ENCODE measurements around the gene KLK5.
A peak's percentile ranks its signal among the peaks of the same experiment; 100 is the strongest.

KLK5 gene

DNA sequence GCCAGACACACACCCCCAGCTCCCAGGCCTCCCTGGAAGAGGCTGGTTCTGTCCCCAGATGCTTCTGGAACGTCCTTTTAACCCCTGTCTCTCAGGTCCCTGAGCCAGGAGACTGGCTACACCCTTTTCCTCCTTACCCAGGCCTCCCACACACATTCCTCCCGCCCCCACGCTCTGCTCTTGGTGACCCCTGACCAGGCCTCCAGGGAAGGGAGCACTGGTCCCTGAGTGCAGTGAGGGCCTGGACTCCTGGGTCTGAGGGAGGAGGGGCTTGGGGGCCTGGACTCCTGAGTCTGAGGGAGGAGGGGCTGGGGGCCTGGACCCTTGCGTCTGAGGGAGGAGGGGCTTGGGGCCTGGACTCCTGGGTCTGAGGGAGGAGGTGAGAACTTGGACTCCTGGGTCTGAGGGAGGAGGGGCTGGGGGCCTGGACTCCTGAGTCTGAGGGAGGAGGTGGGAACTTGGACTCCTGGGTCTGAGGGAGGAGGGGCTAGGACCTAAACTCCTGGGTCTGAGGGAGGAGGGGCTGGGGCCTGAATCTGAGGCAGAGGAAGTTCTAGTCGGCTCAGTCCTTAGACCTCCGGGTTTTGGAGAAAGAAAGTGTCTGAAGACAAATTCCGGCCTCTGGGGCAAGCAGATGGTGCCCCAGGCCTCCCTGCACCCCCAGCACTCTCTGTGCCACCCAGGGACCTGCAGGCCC lies 16.0 kb upstream of the KLK5 start:
- DNase-seq, result no peak

GRCh38 chr19:50967929-50968715 lies 15.3 kb upstream of the KLK5 start:
- DNase-seq, result no peak

- DNase-seq, result no peak
Measured at GRCh38 chr19:50964266-50964665, 11.4 kb upstream of the KLK5 start.

DNA sequence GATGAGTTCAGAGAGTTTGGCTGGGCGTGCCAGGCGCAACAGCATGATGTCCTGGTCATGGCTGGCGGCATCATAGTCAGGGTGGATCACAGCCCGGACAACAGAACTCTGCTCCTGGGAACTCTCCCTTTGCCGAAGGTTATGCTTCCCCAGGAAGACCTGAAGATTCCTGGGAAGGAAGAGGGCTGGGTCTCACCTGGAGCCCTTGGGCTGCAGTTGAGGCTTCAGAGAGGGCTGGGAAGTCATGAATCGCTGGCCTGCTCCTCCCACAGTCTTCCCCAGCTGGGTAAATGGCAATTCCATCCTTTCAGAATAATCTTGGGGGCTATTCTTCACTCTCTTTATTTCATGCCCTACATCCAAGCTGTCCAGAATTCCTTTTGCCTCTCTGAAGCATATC lies 10.5 kb upstream of the KLK5 start:
- no peak for DNase-seq

DNA sequence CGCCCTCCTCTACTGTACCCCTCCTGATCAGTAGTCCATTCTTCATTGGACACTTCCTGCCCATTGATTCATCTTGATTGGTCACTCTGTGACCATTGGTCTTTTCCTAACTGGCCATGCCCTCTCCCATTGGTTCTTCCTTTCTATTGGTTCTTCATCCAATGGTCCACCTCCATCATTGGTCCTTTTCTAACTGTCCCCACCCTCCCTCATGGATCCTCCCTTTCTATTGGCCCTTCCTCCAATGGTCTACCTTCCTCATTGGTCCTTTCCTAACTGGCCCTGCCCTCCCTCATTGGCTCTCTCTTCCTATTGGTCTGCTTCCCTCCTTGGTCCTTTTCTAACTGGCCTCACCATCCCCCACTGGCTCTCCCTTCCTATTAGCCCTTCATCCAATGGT lies 9.4 kb upstream of the KLK5 start:
- DNase-seq, result no peak

DNA sequence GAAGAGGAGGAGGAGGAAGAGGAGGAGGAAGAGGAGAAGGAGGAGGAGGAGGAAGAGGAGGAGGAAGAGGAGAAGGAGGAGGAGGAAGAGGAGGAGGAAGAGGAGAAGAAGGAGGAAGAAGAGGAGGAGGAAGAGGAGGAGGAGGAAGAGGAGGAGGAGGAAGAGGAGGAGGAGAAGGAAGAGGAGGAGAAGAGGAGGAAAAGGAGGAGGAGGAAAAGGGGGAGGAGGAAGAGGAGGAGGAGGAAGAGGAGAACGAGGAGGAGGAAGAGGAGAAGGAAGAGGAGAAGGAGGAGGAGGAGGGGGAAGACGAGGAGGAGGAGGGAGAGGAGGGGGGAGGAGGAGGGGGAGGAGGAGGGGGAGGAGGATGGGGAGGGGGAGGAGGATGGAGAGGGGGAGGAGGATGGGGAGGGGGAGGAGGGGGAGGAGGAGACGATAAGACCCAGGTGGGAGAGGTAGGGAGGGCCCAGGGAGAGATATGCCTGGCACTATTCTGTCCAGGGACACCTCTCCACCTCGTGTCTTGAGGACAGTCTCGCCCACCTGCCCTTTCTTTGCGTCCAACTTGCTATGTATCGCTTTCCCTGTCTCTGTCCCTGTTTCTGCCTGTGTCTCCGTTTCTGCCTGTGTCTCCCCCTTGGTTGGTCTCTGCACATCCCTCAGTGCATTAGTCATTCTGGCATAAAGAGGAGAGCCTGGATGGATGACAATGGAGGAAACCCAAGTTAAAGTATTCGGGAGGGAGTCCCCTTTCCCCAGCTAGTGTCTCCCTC lies 7.1 kb upstream of the KLK5 start:
- DNase-seq, result no peak

DNA sequence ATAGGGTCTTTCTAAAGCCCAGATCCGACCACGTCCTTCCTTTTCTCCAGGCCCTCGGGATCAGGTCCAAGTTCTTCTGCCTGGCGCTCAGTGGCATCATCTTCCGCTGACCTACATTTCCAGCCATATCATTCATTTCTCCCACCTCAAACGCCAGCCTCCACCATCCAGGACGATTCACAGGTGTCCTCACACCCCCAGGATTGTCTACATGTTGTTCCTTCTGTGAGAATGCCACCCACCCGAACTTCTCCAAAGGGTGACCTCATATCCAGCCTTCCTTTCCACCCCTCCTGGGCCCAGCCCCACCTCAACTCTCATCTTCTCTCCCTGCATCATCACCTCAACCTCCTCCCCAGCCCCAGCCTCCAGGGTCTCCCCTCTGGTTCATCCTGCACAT lies 4.7 kb upstream of the KLK5 start:
- no peak for DNase-seq

DNA sequence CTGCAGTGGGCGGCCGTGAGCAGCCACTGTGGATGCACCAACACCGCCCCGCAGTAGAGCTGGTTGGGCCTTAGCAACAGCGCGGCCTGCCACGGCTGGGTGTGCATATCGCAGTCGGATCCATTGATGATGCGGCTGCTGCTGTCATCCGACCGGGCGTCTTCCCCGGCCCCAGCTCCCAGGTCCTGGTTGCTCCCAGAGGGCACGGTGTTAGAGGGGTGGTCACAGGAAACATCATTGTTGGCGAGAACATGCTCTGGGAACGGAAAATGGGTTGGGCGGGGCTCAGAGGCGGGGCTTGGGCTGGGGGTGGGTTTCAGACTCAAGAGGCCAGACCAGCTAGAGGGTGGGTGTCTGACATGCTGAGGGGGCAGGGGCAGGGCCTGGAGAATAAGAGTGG lies 3.0 kb downstream of the KLK5 start:
- DNase-seq, result no peak

DNA sequence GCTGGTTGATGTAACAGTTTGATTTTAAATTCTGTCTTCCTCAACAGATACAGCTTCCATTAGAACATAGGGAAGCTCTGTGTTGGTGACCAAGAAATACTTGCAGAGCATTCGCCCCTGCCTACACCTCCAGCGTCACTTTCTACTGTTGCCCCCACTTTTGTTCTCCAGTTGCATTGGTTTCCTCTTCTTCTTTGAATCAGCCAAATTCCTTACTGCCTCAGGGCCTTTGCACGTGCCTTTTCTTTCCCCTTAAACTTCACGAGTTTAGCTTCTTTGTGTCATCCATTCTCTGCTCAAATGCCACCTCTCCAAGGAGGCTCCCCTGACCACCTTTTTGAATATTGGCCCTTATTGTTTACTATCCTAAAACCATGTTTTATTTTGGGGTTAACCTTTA lies 5.7 kb downstream of the KLK5 start:
- no peak for DNase-seq

GRCh38 chr19:50944795-50945194 lies 8.0 kb downstream of the KLK5 start:
- DNase-seq, result no peak

DNA sequence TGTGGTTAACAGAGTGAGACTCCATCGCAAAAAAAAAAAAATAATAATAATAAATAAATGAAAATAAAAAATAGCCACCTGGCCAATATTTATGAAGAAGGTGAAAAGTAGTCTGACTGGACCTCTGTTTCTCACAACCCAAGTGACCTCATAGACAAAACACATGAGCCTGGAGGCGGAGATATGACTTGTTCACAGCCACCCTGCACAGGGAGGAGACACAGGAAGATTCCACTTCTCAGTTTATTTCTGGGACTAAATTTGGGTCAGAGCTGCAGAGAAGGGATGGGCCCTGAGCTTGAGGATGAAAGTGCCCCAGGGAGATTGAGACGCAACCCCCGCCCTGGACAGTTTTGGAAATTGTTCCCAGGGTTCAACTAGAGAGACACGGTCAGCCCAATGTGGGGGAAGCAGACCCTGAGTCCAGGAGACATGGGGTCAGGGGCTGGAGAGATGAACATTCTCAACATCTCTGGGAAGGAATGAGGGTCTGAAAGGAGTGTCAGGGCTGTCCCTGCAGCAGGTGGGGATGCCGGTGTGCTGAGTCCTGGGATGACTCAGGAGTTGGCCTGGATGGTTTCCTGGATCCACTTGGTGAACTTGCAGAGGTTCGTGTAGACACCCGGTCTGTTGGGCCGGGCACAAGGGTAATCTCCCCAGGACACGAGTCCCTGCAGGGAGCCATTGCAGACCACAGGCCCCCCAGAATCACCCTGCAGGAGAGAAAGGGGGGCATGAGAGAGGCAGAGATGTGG lies 9.6 kb downstream of the KLK5 start:
- DNase-seq, result no peak

- peak; percentile 63 for DNase-seq
Measured at GRCh38 chr19:50939596-50939995, 13.2 kb downstream of the KLK5 start.

- no peak for DNase-seq
Measured at GRCh38 chr19:50933640-50934039, 19.2 kb downstream of the KLK5 start.

GRCh38 chr19:50932690-50933083 lies 20.2 kb downstream of the KLK5 start:
- DNase-seq, result no peak

GRCh38 chr19:50932018-50932689 lies 20.7 kb downstream of the KLK5 start:
- no peak for DNase-seq

DNA sequence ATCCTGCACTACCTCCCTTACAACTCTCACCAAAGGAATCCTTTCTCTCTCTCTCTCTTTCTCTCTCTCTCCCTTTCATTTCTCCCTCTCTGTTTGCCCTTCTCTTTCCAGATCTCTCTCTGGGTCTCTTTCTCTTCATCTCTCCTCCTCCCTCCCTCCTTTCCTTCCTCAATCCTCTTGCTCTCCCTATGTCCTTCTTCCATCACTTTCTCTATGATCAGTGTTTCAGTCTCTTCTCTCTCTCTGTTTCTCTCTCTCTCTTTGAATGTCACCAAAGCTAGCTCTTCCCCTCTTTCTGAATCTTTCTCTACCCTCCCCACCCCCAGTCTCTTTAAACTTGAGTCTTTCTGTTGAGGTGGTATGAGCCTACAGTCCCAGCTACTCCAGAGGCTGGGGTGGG lies 21.8 kb downstream of the KLK5 start:
- no peak for DNase-seq

DNA sequence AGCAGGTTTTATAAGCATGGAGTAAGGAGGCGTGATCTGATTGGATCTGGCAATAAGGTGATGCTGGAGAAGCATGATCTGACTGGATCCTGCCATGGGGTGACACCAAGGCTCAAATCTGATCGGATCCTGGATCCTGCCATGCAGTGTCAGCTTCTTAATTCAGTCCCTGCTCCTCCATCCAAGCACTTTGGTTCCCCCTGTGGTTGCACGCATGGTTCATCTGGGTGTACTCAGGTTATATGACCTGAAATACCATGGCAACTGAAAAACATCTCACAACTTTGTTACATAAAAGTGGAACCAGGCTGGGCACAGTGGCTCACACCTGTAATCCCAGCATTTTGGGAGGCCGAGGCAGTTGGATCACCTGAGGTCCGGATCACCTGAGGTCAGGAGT lies 24.0 kb downstream of the KLK5 start:
- no peak for DNase-seq

DNA sequence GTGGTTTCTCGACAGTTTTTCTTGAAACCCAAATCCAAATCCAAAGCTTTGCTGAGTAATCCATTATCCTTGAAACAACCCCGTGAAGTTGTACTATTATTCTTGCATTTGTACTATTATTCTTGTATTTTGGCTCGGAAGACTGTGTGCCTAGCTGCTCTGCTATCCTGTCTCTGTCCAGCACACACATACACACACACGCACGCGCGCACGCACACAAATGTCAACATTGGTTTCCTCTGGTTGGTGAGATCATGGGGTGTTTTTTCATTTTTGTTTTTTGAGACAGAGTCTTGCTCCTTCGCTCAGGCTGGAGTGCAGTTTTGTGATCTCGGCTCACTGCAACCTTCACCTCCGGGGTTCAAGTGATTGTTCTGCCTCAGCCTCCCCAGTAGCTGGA lies 26.7 kb downstream of the KLK5 start:
- no peak for DNase-seq

DNA sequence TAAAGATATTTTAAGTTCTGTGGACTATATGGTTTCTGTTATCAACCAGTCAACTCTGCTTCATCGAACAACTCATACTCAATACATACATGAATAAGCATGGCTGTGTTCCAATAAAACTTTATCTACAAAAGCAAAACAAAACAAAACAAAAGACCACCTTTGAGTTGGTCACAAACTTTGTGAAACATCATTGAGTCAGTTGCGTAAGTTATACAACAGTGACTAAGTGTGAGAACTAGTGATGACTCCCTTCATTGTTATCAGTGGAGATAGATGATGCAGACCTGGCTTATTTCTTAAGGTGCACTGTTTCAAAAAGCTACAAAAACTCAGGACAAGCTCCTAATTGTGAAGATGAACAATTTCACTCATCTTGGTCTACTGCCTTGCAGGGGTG lies 27.1 kb downstream of the KLK5 start:
- no peak for DNase-seq

GRCh38 chr19:50924586-50924985 lies 28.3 kb downstream of the KLK5 start:
- DNase-seq, result no peak

- DNase-seq, result peak; percentile 76
Measured at GRCh38 chr19:50922317-50922853, 30.5 kb downstream of the KLK5 start.

Data from MV-4-11 (cell line).